Choroid plexus epithelial cell (primary cell): ENCODE measurements around the gene TNIP2.
A peak's percentile ranks its signal among the peaks of the same experiment; 100 is the strongest.
"Not testable (repeated sequence)": the region's sequence is repeated elsewhere in the genome, so short reads cannot be mapped to it uniquely, and the experiment has no call there.

Experiments used
- DNase-seq: peaks from one replicate; pipeline ENCODE4 v3.0.0-alpha.2; 2010; ENCODE audit warnings: low read depth
- H3K4me3 ChIP-seq: 2 replicates; pipeline ENCODE4 v1.5.1; 2011; ENCODE audit warnings: low read depth, mild to moderate bottlenecking, control low read depth, low read length, moderate library complexity
- CTCF ChIP-seq: conservative IDR thresholded peaks from 2 replicates; pipeline ENCODE4 v1.5.1; 2011; ENCODE audit warnings: low read depth, mild to moderate bottlenecking, control low read depth, inconsistent platforms, low read length, moderate library complexity

TNIP2 gene

GRCh38 chr4:2783790-2784189 is 27.7 kb upstream of the TNIP2 start:
- no peak for DNase-seq
- TF ChIP-seq CTCF, result no peak
- H3K4me3 ChIP-seq, result no peak overlapping the region

DNA sequence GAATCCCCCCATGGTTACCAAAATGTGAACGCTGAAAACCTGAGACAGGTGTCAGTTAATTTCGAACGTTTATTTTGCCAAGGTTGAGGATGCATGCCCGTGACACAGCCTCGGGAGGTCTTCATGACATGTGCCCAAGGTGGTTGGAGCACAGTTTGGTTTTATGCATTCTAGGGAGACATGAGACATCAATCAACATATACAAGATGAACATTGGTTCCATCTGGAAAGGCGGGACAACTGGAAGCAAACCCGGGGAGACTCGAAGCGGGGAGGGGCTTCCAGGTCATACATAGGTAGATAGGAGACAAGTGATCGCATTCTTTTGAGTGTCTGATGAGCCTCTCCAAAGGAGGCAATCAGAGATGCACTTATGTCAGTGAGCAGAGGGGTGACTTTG is 25.8 kb upstream of the TNIP2 start:
- TF ChIP-seq CTCF, result no peak
- no peak overlapping the region for H3K4me3 ChIP-seq
- DNase-seq, result no peak

- not testable (repeated sequence) for H3K4me3 ChIP-seq, DNase-seq
Measured at GRCh38 chr4:2780643-2781042, 24.5 kb upstream of the TNIP2 start.

DNA sequence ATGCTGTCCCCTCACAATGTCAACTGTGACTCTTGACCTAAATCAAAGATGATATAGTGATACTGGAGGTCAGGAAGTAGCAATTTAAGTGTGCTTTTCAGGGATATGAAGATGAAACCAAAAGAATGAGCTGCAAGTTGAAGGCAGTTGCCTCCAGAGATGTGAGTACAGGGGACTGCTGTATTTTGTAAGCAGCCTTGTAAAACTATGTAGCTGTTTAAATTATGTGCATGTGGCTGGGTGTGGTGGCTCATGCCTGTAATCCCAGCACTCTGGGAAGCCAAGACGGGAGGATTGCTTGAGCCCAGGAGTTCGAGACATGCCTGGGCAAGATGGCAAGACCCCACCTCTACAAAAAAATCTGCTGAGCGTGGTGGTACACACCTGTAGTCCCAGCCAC is 15.1 kb upstream of the TNIP2 start:
- no peak for DNase-seq
- no peak for TF ChIP-seq CTCF
- no peak overlapping the region for H3K4me3 ChIP-seq

GRCh38 chr4:2768921-2769336 is 12.8 kb upstream of the TNIP2 start:
- TF ChIP-seq CTCF, result no peak
- peak overlapping the region; percentile 36 for H3K4me3 ChIP-seq
- DNase-seq, result peak; percentile 30

GRCh38 chr4:2768124-2768523 is 12.0 kb upstream of the TNIP2 start:
- TF ChIP-seq CTCF, result no peak
- H3K4me3 ChIP-seq, result no peak overlapping the region
- no peak for DNase-seq

GRCh38 chr4:2767705-2768074 is 11.6 kb upstream of the TNIP2 start:
- no peak for DNase-seq
- TF ChIP-seq CTCF, result no peak
- H3K4me3 ChIP-seq, result no peak overlapping the region

GRCh38 chr4:2767046-2767704 is 11.0 kb upstream of the TNIP2 start:
- no peak for TF ChIP-seq CTCF
- H3K4me3 ChIP-seq, result no peak overlapping the region
- DNase-seq, result no peak
